Effector memory CD4-positive, alpha-beta T cell (primary cell): ENCODE data around the gene ZNF653.
"Not testable (repeated sequence)": the region's sequence is repeated elsewhere in the genome, so short reads cannot be mapped to it uniquely, and the experiment has no call there.

Source experiments
- DNase-seq, 3 donors: peaks; one replicate each; pipeline ENCODE4 v3.0.0-alpha.2; 2020
- H3K27ac ChIP-seq: 2 replicates; pipeline ENCODE4 v1.7.0; 2013; ENCODE audit warnings: mild to moderate bottlenecking, low read length, moderate library complexity; ENCODE audit not compliant: insufficient read depth, poor library complexity, severe bottlenecking
- H3K27me3 ChIP-seq: replicated peaks from 2 replicates; pipeline ENCODE4 v1.7.0; 2013; ENCODE audit warnings: mild to moderate bottlenecking, low read length; ENCODE audit not compliant: insufficient read depth, control insufficient read depth, poor library complexity, severe bottlenecking
- H3K36me3 ChIP-seq: 2 replicates; pipeline ENCODE4 v1.7.0; 2013; ENCODE audit warnings: mild to moderate bottlenecking, low read length, moderate library complexity; ENCODE audit not compliant: control insufficient read depth, insufficient read depth
- H3K4me1 ChIP-seq: 2 replicates; pipeline ENCODE4 v1.7.0; 2013; ENCODE audit warnings: low read length, mild to moderate bottlenecking; ENCODE audit not compliant: control insufficient read depth, insufficient read depth, poor library complexity, severe bottlenecking
- H3K4me3 ChIP-seq: 2 replicates; pipeline ENCODE4 v1.7.0; 2013; ENCODE audit warnings: low read length, low read depth, mild to moderate bottlenecking; ENCODE audit not compliant: insufficient read depth, poor library complexity, severe bottlenecking
- H3K9me3 ChIP-seq: 2 replicates; pipeline ENCODE4 v1.7.0; 2013; ENCODE audit warnings: mild to moderate bottlenecking, low read length, moderate library complexity; ENCODE audit not compliant: control insufficient read depth

The ZNF653 gene

DNA sequence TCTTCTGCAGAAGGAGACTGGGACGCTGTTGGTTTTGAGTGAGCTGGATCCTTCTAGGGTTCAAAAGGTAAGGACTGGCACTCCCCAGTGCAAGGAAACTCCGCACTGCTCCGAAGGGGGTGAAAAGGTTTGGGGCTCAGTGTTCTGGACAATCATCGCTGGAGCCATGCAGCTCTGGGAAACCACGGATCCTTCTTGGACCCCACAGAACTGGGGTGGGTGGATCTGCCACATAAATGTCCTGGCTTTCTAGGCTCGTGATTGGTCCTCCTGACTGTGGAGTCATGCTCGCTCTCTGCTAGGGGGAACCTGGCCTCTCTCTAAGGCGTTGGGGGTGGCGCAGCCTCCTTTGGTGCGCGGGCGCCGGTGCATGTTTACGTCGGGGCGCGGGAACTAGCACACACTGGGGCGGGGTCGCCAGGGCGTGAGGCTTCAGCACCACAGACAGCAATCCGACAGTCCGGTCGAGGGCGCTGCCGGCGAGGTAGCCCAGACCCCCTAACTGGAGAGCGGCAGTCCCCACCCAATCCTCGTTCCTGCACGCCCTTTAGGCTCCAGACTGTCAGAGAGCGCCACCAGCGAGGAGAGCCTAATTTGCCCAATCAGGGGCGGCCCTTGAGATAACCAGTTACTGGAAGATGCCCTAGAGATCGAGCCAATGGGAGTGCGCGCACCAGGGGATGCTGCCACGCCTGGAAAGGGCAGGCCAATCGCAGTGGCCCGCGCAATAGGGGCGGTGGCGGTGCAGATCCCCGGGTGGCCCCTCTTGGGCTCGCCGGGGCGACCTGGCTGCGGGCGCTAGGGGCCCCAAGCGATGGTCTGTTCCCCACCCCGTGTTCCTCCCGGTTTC, 23.9 kb downstream of the ZNF653 start:
- peaks cover 38% of the 10 kb centered on the region for H3K27me3 ChIP-seq
- H3K36me3 ChIP-seq: no peaks in the 10 kb centered on the region
- peak overlapping the region; percentile 22 for H3K4me3 ChIP-seq
- H3K4me1 ChIP-seq: peaks cover 26% of the 10 kb centered on the region
- no peak overlapping the region for H3K27ac ChIP-seq
- H3K9me3 ChIP-seq: no peaks in the 10 kb centered on the region
- DNase-seq: peak; percentile 32 to 48 (median 41)

DNA sequence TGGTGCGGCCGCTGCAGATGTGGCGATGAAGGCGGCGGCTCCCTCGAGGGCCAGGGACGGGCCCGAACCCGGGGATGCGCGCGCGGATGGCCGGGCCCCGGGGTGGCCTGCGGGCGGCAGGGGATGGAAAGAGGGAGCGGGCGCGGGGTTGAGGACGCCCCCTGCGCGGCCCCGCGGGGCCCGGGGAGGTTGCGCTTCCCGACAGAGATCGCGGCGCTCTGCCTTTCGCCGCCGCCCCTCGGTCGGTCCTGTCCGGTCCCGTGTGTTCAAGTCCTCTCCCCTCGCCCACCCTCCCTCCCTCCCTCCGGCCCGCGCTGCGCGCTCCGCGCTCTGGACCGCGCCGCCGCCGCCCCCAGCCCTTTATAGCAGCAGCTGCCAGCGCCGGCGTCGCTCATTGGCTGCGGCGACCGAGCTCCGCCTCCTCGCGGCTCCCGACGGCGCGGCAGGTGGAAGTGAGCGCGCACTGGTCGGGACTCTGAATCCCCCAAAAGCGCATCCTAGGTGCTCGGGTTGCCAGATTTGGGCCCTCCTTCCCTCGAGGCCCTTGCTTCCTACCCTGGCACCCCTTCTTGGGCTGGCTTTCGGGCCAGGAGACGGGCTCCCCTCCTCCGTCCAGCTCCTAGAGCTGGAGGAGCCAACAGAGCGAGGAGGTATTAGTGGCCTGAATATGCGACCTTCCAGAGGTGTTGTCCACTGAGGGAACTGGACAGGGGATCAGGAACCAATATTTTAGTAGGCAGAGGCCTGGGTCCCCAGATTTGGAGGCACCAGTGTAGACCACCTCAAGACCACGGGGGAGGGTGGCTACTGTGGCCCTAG, 24.7 kb downstream of the ZNF653 start, which contains the start of gene ELAVL3:
TSS of gene ELAVL3 (minus strand) at position 332 of the 819 bp plus-strand sequence. CDS start 438 bp downstream, outside the sequence.
- DNase-seq: no peak
- Histone ChIP-seq H3K27ac (no peak within 1 kb of the TSS), H3K4me1 (peaks cover 26% of the 10 kb centered on the region), H3K4me3 (no peak within 1 kb of the TSS), H3K27me3 (peaks cover 38% of the 10 kb centered on the region), H3K36me3 (no peaks in the 10 kb centered on the region), H3K9me3 (no peaks in the 10 kb centered on the region)

DNA sequence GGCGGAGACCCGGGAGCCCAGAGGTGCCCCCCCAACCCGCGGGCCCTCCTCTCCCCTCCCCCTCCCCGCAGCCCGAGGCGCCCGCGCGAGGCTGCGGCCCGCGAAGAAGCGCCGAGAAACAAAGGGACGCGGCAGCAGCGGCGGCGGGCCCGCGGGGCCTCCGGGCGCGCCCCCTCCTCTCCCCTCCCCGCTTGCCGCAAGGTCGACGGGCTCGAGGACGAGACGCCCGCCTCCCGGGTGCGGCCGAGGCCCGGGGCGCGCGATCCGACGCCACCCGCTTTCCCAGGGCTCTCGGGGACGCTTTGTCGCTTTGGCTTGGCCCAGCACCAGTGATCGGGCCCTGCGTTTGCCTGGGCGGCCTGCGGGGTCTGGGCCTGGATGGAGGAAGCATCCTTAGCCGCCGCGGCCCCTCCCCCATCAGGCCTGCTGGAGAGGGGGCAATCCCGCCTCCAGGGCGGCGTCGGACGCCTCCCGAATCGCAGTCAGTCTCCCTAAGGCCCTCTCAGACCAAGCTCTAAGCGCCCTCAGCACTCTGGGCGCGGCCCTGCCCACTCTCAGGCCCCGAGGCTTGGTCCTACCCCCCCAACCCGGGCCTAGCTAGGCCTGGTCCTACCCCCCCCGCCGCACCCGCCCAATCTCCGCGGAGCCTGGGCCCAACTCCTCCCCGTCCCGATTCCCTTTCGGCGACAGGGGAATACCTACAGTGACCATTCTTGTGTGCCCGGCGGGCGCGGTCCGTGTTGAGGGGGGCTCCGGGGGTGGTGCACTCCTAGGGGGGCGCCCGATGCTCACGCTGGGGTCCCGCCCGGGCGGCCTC, 25.5 kb downstream of the ZNF653 start:
- no peak for DNase-seq
- peaks cover 26% of the 10 kb centered on the region for H3K4me1 ChIP-seq
- H3K27ac ChIP-seq: no peak overlapping the region
- no peaks in the 10 kb centered on the region for H3K36me3 ChIP-seq
- no peak overlapping the region for H3K4me3 ChIP-seq
- peaks cover 38% of the 10 kb centered on the region for H3K27me3 ChIP-seq
- no peaks in the 10 kb centered on the region for H3K9me3 ChIP-seq

DNA sequence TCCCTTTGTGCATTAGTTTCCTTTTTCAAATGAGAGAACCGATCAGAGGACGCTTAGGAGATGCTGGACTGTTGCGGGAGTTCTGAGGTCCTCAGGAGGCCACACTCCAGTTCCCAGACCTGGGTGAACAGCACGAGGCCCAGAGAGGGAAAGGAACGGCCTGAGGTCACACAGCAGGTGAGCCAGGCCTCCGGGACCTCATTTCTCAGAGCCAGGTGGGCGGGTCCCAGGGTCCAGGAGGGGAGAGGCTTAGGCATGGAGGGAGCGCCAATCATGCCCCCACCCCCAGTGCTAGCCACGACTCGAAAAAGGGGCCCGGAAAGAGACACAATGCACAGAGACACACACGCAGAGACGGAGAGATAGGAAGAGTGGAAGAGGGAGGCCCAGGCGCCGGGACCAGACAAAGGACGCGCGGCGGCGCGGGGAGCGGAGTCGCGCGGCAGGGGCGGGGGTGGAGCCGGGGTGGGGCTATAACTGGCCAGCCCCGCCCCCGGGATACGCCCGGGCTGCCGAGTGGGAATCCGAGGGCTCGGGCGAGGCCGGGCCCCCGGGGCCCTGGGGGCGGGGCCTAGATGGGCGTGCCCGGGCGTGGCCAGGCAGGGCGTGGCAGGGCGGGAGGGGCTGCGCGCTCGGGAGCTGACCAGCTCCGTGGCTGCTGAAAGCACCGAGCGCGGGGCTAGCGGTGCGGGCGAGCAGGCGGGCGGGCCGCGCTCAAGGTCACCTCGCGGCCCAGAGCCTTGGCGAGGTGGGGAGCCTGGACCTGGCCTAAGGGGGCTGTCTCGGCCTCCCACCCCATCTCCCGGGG, 26.3 kb downstream of the ZNF653 start:
- H3K4me1 ChIP-seq: peaks cover 26% of the 10 kb centered on the region
- H3K27ac ChIP-seq: no peak overlapping the region
- no peaks in the 10 kb centered on the region for H3K9me3 ChIP-seq
- H3K4me3 ChIP-seq: no peak overlapping the region
- H3K36me3 ChIP-seq: no peaks in the 10 kb centered on the region
- DNase-seq: peak in 1 of 3 donors; percentile 11
- H3K27me3 ChIP-seq: peaks cover 38% of the 10 kb centered on the region

DNA sequence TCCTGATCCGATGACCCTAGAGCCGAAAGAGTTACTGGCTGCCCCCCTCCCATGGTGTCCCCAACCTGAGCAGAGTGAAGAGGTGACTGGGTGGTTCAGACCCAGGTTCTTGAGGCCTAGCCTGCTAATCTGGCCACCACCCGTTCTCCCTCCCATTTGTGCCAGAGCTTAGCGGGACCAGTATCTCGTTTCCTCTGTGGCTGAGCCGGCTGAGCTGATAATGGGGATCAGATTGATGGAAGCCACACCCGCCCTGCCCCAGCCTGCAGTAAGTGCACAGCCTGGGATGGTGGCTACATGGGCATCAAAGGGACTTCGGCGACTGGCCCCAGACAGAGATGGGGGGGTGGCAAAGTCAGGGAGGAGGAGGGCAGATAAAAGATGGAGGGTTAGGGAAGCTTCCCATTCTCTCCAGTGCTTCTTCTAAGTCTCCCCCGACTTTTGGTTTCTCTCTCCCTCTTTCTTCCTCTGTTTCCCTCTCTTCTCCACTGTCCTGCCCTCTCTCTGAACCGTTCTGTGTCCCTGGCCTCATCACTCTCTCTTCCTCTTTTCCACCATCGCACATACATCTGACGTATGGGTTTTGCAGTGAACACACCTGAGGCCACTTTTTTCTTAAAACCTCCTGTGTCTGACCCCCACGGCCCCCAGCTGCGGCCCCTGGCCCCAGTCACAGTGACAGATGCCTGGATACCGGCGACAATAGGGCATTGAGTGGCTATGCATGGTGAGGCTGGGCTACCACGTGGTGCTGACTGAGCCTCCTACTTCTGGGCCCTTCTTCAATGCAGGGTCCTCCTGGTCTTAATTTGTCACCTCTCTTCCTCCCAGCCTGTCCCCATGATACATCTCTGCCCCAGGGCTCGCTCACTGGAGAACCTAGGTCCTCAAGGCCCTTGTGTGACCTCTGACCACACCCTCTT, 27.2 kb downstream of the ZNF653 start:
- no peaks in the 10 kb centered on the region for H3K36me3 ChIP-seq
- H3K27me3 ChIP-seq: peaks cover 38% of the 10 kb centered on the region
- H3K9me3 ChIP-seq: no peaks in the 10 kb centered on the region
- no peak overlapping the region for H3K27ac ChIP-seq
- H3K4me1 ChIP-seq: peaks cover 26% of the 10 kb centered on the region
- DNase-seq: no peak
- no peak overlapping the region for H3K4me3 ChIP-seq

DNA sequence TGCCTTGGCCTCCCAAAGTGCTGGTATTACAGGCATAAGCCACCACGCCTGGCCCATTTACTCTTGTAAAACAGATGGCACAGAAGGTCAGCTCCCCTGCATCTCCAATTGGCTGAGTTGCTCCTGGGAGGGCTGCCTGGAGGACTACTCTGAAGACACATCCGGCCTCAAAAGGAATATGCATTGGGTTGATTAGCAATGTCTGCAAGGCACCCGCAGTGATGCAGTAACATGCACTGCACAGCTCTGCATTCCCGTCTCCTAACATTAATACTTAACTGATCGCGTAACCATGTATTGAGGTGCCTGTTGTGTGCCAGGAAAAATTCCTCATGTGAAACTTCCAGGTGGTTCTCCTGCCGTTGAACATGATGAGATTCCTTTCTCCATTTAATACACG, 29.8 kb downstream of the ZNF653 start:
- peaks cover 16% of the 10 kb centered on the region for H3K27me3 ChIP-seq
- no peaks in the 10 kb centered on the region for H3K36me3 ChIP-seq

DNA sequence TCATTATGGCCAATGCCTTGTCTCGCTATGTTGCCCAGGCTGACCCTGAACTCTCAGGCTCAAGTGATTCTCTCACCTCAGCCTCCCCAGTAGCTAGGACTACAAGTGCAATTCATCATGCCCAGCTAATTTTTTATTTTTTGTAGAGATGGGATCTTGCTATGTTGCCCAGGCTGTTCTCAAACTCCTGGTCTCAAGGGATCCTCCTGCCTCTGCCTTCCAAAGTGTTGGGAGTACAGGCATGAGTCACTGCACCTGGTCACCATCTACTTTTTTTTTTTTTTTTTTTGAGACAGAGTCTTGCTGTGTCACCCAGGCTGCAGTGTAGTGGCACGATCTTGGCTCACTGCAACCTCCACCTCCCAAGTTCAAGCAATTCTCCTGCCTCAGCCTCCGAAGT, 30.3 kb downstream of the ZNF653 start:
- not testable (repeated sequence) for H3K4me3 ChIP-seq, H3K9me3 ChIP-seq, DNase-seq, H3K4me1 ChIP-seq, H3K27ac ChIP-seq, H3K36me3 ChIP-seq
- H3K27me3 ChIP-seq: peaks cover 13% of the 10 kb centered on the region

More for the DNA sequence above, 29.8 kb downstream of the ZNF653 start:
- DNase-seq: no peak
- Histone ChIP-seq H3K4me3 (no peak overlapping the region), H3K27ac (no peak overlapping the region), H3K4me1 (peaks cover 11% of the 10 kb centered on the region), H3K9me3 (no peaks in the 10 kb centered on the region)

DNA sequence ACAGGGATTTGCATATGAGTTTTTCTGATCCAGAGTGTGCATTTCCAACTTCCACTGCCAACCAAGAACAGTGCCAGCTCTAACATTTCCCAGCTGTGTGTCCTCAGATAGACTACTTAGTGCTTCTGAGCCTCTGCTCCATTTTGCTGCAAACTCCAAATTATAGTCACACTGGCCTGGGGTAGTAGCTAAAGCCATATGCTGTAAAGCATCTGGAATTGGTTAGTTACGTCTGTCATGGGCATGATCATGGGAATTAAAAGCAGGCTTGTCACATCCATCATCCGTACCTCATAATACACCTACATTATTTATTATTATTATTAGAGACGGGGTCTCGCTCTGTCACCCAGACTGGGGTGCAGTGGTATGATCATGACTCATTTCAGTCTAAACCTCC, 31.9 kb downstream of the ZNF653 start:
- Histone ChIP-seq H3K9me3 (no peaks in the 10 kb centered on the region), H3K27me3 (no peaks in the 10 kb centered on the region), H3K27ac (no peak overlapping the region), H3K36me3 (no peaks in the 10 kb centered on the region), H3K4me3 (no peak overlapping the region), H3K4me1 (no peaks in the 10 kb centered on the region)
- DNase-seq: no peak
